ENCODE data around the gene KREMEN1. TPM values are rescaled to one million over a fixed set of nuclear protein-coding genes. Genes with fewer than 3 reads are reported as not detected.

The KREMEN1 gene
- total and polyA plus RNA-seq, 2 experiments from 2014 or later, result 1.8 to 3.8 TPM

DNA sequence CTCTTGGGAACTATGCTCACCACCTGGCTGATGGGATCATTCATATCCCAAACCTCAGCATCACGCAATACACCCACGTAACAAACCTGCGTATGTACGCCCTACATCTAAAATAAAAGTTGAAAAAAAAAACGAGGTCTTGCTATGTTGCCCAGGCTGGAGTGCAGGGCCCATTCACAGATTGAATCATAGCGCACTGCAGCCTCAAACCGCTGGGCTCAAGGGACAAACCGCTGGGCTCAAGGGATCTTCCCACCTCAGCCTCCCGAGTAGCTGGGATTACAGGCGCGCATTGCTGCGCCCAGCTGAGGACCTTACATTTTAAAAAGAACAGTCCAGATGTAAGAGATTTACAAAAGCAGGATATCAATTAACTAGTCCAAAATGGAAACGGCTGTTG lies 91.0 kb downstream of the KREMEN1 start (continued):
- TF ChIP-seq, protein P1, sequence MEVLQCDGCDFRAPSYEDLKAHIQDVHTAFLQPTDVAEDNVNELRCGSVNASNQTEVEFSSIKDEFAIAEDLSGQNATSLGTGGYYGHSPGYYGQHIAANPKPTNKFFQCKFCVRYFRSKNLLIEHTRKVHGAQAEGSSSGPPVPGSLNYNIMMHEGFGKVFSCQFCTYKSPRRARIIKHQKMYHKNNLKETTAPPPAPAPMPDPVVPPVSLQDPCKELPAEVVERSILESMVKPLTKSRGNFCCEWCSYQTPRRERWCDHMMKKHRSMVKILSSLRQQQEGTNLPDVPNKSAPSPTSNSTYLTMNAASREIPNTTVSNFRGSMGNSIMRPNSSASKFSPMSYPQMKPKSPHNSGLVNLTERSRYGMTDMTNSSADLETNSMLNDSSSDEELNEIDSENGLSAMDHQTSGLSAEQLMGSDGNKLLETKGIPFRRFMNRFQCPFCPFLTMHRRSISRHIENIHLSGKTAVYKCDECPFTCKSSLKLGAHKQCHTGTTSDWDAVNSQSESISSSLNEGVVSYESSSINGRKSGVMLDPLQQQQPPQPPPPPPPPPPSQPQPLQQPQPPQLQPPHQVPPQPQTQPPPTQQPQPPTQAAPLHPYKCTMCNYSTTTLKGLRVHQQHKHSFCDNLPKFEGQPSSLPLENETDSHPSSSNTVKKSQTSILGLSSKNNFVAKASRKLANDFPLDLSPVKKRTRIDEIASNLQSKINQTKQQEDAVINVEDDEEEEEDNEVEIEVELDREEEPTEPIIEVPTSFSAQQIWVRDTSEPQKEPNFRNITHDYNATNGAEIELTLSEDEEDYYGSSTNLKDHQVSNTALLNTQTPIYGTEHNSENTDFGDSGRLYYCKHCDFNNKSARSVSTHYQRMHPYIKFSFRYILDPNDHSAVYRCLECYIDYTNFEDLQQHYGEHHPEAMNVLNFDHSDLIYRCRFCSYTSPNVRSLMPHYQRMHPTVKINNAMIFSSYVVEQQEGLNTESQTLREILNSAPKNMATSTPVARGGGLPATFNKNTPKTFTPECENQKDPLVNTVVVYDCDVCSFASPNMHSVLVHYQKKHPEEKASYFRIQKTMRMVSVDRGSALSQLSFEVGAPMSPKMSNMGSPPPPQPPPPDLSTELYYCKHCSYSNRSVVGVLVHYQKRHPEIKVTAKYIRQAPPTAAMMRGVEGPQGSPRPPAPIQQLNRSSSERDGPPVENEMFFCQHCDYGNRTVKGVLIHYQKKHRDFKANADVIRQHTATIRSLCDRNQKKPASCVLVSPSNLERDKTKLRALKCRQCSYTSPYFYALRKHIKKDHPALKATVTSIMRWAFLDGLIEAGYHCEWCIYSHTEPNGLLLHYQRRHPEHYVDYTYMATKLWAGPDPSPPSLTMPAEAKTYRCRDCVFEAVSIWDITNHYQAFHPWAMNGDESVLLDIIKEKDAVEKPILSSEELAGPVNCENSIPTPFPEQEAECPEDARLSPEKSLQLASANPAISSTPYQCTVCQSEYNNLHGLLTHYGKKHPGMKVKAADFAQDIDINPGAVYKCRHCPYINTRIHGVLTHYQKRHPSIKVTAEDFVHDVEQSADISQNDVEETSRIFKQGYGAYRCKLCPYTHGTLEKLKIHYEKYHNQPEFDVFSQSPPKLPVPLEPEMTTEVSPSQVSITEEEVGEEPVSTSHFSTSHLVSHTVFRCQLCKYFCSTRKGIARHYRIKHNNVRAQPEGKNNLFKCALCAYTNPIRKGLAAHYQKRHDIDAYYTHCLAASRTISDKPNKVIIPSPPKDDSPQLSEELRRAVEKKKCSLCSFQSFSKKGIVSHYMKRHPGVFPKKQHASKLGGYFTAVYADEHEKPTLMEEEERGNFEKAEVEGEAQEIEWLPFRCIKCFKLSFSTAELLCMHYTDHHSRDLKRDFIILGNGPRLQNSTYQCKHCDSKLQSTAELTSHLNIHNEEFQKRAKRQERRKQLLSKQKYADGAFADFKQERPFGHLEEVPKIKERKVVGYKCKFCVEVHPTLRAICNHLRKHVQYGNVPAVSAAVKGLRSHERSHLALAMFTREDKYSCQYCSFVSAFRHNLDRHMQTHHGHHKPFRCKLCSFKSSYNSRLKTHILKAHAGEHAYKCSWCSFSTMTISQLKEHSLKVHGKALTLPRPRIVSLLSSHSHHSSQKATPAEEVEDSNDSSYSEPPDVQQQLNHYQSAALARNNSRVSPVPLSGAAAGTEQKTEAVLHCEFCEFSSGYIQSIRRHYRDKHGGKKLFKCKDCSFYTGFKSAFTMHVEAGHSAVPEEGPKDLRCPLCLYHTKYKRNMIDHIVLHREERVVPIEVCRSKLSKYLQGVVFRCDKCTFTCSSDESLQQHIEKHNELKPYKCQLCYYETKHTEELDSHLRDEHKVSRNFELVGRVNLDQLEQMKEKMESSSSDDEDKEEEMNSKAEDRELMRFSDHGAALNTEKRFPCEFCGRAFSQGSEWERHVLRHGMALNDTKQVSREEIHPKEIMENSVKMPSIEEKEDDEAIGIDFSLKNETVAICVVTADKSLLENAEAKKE (CRISPR knock-in tag; IDR thresholded peaks at IDR 0.05), result no peak
- no peak for TF ChIP-seq CREB1 (CRISPR knock-in tag; IDR thresholded peaks at IDR 0.05; ENCODE audit: low read depth)
- TF ChIP-seq STAT1 (IDR thresholded peaks at IDR 0.05; ENCODE audit: unreplicated experiment), result no peak
- TF ChIP-seq, protein P2, sequence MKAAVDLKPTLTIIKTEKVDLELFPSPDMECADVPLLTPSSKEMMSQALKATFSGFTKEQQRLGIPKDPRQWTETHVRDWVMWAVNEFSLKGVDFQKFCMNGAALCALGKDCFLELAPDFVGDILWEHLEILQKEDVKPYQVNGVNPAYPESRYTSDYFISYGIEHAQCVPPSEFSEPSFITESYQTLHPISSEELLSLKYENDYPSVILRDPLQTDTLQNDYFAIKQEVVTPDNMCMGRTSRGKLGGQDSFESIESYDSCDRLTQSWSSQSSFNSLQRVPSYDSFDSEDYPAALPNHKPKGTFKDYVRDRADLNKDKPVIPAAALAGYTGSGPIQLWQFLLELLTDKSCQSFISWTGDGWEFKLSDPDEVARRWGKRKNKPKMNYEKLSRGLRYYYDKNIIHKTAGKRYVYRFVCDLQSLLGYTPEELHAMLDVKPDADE (IDR thresholded peaks at IDR 0.05), result no peak
- no peak for TF ChIP-seq POLR2AphosphoS5 (IDR thresholded peaks at IDR 0.05; ENCODE audit: low read depth)
- TF ChIP-seq ZNF114 (CRISPR knock-in tag; IDR thresholded peaks at IDR 0.05), result no peak
- TF ChIP-seq EZH2phosphoT487 (IDR thresholded peaks at IDR 0.05; ENCODE audit: unreplicated experiment), result no peak
- TF ChIP-seq, protein P3, sequence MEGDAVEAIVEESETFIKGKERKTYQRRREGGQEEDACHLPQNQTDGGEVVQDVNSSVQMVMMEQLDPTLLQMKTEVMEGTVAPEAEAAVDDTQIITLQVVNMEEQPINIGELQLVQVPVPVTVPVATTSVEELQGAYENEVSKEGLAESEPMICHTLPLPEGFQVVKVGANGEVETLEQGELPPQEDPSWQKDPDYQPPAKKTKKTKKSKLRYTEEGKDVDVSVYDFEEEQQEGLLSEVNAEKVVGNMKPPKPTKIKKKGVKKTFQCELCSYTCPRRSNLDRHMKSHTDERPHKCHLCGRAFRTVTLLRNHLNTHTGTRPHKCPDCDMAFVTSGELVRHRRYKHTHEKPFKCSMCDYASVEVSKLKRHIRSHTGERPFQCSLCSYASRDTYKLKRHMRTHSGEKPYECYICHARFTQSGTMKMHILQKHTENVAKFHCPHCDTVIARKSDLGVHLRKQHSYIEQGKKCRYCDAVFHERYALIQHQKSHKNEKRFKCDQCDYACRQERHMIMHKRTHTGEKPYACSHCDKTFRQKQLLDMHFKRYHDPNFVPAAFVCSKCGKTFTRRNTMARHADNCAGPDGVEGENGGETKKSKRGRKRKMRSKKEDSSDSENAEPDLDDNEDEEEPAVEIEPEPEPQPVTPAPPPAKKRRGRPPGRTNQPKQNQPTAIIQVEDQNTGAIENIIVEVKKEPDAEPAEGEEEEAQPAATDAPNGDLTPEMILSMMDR (conservative IDR thresholded peaks at IDR 0.05; ENCODE audit: low read depth in 2 of 2), result no peak
- no peak for TF ChIP-seq EZH2 (IDR thresholded peaks at IDR 0.05; ENCODE audit: low read depth, unreplicated experiment)
- no peak for TF ChIP-seq NANOG (IDR thresholded peaks at IDR 0.05; ENCODE audit: borderline replicate concordance)
- no peak for TF ChIP-seq JUNB (IDR thresholded peaks at IDR 0.05; ENCODE audit: unreplicated experiment)
